HG03175 (cell line): ENCODE results near the gene CAPN7.

Experiments used
- ATAC-seq: cut with Tn5 transposase; IDR thresholded peaks from one replicate; pipeline ENCODE4 v1.9.1; 2021; ENCODE audit warnings: mild to moderate bottlenecking, moderate library complexity; ENCODE audit not compliant: unreplicated experiment

Gene CAPN7

GRCh38 chr3:15198686-15199085 lies 7.4 kb upstream of the CAPN7 start:
- ATAC-seq: no peak

GRCh38 chr3:15199493-15200105 lies 6.4 kb upstream of the CAPN7 start:
- ATAC-seq: no peak

GRCh38 chr3:15204005-15204404 lies 2.0 kb upstream of the CAPN7 start:
- no peak for ATAC-seq

GRCh38 chr3:15205482-15205933 lies 538 bp upstream of the CAPN7 start:
- no peak for ATAC-seq

- ATAC-seq: no peak
Observed at GRCh38 chr3:15206662-15207576, 873 bp downstream of the CAPN7 start.

- ATAC-seq: no peak
Observed at GRCh38 chr3:15207836-15208504, 1.9 kb downstream of the CAPN7 start.

GRCh38 chr3:15211937-15212336 lies 5.9 kb downstream of the CAPN7 start:
- no peak for ATAC-seq

GRCh38 chr3:15214758-15215157 lies 8.7 kb downstream of the CAPN7 start:
- no peak for ATAC-seq

GRCh38 chr3:15215996-15216395 lies 9.9 kb downstream of the CAPN7 start:
- ATAC-seq: no peak

- no peak for ATAC-seq
Observed at GRCh38 chr3:15216501-15216900, 10.5 kb downstream of the CAPN7 start.

- no peak for ATAC-seq
Observed at GRCh38 chr3:15217011-15217671, 11.1 kb downstream of the CAPN7 start.

GRCh38 chr3:15217841-15218267 lies 11.8 kb downstream of the CAPN7 start:
- ATAC-seq: no peak

GRCh38 chr3:15218689-15219088 lies 12.6 kb downstream of the CAPN7 start:
- no peak for ATAC-seq

- ATAC-seq: no peak
Observed at GRCh38 chr3:15220056-15220455, 14.0 kb downstream of the CAPN7 start.

- no peak for ATAC-seq
Observed at GRCh38 chr3:15220661-15221060, 14.6 kb downstream of the CAPN7 start.

- no peak for ATAC-seq
Observed at GRCh38 chr3:15221574-15222217, 15.7 kb downstream of the CAPN7 start.

- ATAC-seq: no peak
Observed at GRCh38 chr3:15223685-15224572, 17.9 kb downstream of the CAPN7 start.

GRCh38 chr3:15228147-15228546 lies 22.1 kb downstream of the CAPN7 start:
- no peak for ATAC-seq

- no peak for ATAC-seq
Observed at GRCh38 chr3:15229262-15229661, 23.2 kb downstream of the CAPN7 start.

GRCh38 chr3:15241341-15241740 lies 35.3 kb downstream of the CAPN7 start:
- ATAC-seq: no peak
